ENCODE measurements around the gene CHPF. TPM values are rescaled to one million over a fixed set of nuclear protein-coding genes. Genes with fewer than 3 reads are reported as not detected.

CHPF gene
- total RNA-seq, 2 experiments from 2014 or later = 24.1 to 33.0 TPM

GRCh38 chr2:219496247-219496824 is 47.3 kb downstream of the CHPF start:
- Histone ChIP-seq H3K36me3 (ENCODE audit: insufficient read depth, low read length) (no peaks in the 10 kb centered on the region), H3K27ac (ENCODE audit: low read depth, low read length, poor library complexity, severe bottlenecking) (no peak overlapping the region), H3K9me3 (ENCODE audit: low read length) (no peaks in the 10 kb centered on the region), H3K79me2 (ENCODE audit: insufficient read depth, low read depth, low read length) (no peaks in the 10 kb centered on the region), H3K4me3 (ENCODE audit: low read depth, low read length, poor library complexity, severe bottlenecking) (no peak overlapping the region), H2AFZ (ENCODE audit: low read length) (no peak overlapping the region), H3K9me2 (ENCODE audit: insufficient read depth, low read length) (no peaks in the 10 kb centered on the region), H3K4me2 (ENCODE audit: low read length) (no peak overlapping the region), H4K20me1 (ENCODE audit: insufficient read depth, low read length) (no peaks in the 10 kb centered on the region), H3K4me1 (ENCODE audit: insufficient read depth, low read length, poor library complexity, severe bottlenecking) (peaks cover 23% of the 10 kb centered on the region)
- BruUV-seq (replicated peaks) = no TSS peak
- ChIA-PET POLR2A (interaction anchor here (0.6 kb wide), 1 partner anchor 42 kb away, joined by 3 read pairs; no protein-coding TSS in a partner anchor), CTCF (ENCODE audit: unreplicated experiment) (interaction anchor here (0.5 to 1.3 kb wide), 5 partner anchors 18 to 68 kb away, joined by 3 to 23 read pairs (median 3); no protein-coding TSS in a partner anchor)
- TF ChIP-seq EZH2phosphoT487 (IDR thresholded peaks at IDR 0.05; ENCODE audit: borderline replicate concordance, low read depth, low read length) = no peak
- TF ChIP-seq, protein P1, sequence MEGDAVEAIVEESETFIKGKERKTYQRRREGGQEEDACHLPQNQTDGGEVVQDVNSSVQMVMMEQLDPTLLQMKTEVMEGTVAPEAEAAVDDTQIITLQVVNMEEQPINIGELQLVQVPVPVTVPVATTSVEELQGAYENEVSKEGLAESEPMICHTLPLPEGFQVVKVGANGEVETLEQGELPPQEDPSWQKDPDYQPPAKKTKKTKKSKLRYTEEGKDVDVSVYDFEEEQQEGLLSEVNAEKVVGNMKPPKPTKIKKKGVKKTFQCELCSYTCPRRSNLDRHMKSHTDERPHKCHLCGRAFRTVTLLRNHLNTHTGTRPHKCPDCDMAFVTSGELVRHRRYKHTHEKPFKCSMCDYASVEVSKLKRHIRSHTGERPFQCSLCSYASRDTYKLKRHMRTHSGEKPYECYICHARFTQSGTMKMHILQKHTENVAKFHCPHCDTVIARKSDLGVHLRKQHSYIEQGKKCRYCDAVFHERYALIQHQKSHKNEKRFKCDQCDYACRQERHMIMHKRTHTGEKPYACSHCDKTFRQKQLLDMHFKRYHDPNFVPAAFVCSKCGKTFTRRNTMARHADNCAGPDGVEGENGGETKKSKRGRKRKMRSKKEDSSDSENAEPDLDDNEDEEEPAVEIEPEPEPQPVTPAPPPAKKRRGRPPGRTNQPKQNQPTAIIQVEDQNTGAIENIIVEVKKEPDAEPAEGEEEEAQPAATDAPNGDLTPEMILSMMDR (conservative IDR thresholded peaks at IDR 0.05; ENCODE audit: low read length) = no peak
- intact Hi-C loops (cut with micrococcal nuclease; ENCODE audit: unreplicated experiment) = no loop called here
- DNase-seq (ENCODE audit: low spot score) = no peak

GRCh38 chr2:219495531-219496122 is 48.0 kb downstream of the CHPF start:
- no TSS peak for BruUV-seq (replicated peaks)
- H3K36me3 ChIP-seq (ENCODE audit: insufficient read depth, low read length) = no peaks in the 10 kb centered on the region
- H3K9me2 ChIP-seq (ENCODE audit: insufficient read depth, low read length) = no peaks in the 10 kb centered on the region
- H3K79me2 ChIP-seq (ENCODE audit: insufficient read depth, low read depth, low read length) = no peaks in the 10 kb centered on the region
- H3K4me2 ChIP-seq (ENCODE audit: low read length) = peak overlapping the region; percentile 30
- ChIA-PET CTCF (ENCODE audit: unreplicated experiment) (interaction anchor here (0.7 to 1.3 kb wide), 6 partner anchors 9 to 108 kb away, joined by 3 to 23 read pairs (median 4); partner anchors contain the start of gene DNPEP), POLR2A (interaction anchor here (0.6 kb wide), 1 partner anchor 42 kb away, joined by 3 read pairs; no protein-coding TSS in a partner anchor)
- intact Hi-C loops (cut with micrococcal nuclease; ENCODE audit: unreplicated experiment) = loop anchor here (1.0 kb wide), 2 partner anchors 35 to 48 kb away; partner anchors contain the start of gene CHPF
- no peak overlapping the region for H3K4me3 ChIP-seq (ENCODE audit: low read depth, low read length, poor library complexity, severe bottlenecking)
- H3K9me3 ChIP-seq (ENCODE audit: low read length) = no peaks in the 10 kb centered on the region
- no peak overlapping the region for H3K27ac ChIP-seq (ENCODE audit: low read depth, low read length, poor library complexity, severe bottlenecking)
- H4K20me1 ChIP-seq (ENCODE audit: insufficient read depth, low read length) = no peaks in the 10 kb centered on the region
- peak; percentile 83 for DNase-seq (ENCODE audit: low spot score)
- H3K4me1 ChIP-seq (ENCODE audit: insufficient read depth, low read length, poor library complexity, severe bottlenecking) = peaks cover 23% of the 10 kb centered on the region
- no peak for TF ChIP-seq EZH2phosphoT487 (IDR thresholded peaks at IDR 0.05; ENCODE audit: borderline replicate concordance, low read depth, low read length)
- TF ChIP-seq, protein P1 (conservative IDR thresholded peaks at IDR 0.05; ENCODE audit: low read length) = peak; percentile 83
- peak overlapping the region; percentile 67 for H2AFZ ChIP-seq (ENCODE audit: low read length)

Measured in OCI-LY7 (cell line).